Measurements from ENCODE around the gene C9.
"Not testable (repeated sequence)": the region's sequence is repeated elsewhere in the genome, so short reads cannot be mapped to it uniquely, and the experiment has no call there.

Gene C9

DNA sequence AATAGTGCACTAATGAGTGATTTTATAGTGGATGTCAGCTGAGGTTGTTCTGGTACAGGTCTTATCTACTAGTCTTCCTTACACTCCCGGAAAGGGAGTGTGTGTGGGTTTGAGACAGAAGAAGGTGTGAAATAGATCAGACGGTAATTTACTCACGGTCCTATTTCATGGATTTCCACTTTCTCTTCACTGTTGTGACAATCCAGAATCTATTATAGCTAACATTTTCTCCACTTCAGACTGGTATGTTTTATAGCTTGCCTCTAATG is 7.0 kb upstream of the C9 start:
- no peak for DNase-seq (ENCODE audit: low spot score)

DNA sequence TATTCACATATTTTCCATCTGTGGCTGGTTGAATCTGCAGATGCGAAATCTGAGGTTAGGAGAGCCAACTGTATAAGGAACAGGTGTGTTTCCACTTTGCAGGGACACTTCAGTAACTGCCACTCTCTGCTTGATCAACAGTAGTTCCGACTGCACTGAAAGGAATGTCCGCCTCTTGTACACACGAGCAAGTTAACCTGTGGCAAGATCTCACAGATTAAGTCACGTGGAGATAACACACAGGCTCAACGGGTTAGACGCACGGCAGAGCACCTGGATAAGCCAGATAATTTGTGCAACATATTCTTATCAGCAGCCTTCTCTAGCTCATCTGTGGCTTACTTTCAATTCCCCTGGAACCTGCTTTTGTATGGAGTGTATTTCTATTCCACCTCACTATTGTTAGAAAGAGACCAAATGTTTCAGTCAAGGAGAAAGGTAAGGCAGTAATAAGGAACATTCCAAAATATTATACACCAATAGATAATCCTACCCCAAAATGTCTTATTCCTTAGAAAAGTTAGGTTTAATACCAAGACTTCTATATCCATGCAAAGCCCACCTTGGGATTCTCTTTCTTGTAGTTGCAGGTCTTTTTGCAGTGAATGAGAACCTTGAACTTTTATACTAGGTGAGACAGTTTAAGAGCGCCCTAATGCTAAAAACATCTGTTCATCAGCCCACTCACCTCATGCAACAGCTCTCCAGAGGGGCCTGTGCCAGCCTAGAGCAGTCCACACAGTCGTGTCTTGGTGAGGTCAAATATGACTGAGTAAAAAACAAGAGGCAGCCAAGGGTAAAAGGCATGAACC is 6.5 kb upstream of the C9 start:
- no peak for DNase-seq (ENCODE audit: low spot score)

DNA sequence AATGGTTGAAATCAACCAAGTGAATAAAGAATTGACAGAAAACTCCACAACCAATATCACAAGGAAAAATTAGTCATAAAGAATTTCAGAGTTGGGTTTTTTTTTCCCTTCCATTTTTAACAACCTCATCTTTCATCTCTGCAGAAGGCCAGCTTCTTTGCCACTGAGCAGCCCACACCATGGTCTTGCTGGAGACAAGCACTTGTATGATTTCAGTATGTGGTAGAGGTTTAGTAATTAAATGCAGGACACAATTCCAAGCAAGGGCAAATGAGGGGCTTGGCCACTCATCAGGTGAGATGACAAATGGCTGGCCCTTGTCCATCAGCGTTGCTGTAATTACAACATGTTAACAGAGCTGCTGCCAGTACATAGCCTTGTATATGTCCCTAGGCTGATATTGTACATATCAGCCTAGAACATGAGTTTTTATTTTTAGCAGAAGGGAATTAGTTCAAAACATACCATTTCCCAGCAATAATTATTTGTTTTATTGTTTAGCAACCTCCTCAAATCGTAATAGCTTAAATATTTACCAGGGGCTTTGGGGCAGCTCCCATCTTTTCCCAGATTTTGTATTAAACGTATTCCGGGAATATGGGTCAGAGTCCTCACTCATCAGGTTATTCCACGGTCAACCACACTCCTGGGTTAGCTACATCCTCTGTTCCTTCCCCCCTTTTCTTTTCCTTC is 5.0 kb upstream of the C9 start:
- DNase-seq (ENCODE audit: low spot score): no peak

DNA sequence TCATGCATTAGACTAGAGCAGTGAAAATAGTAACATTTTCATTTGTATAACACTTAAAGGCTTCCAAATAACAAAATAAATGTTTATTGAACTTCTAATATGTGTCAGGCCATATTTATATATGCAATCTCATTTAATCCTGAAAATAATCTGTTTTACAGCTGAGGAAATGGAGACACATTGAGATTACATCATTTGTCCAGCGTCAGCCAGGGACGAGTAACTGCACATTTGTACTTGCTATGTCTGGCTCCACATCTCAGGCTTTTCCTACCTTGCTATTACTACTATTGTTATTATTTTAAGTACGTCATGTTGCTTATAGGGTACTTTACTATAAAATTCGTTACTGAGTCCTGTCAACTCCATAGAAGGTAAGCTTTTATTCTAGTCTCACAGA is 3.8 kb upstream of the C9 start:
- no peak for DNase-seq (ENCODE audit: low spot score)

DNA sequence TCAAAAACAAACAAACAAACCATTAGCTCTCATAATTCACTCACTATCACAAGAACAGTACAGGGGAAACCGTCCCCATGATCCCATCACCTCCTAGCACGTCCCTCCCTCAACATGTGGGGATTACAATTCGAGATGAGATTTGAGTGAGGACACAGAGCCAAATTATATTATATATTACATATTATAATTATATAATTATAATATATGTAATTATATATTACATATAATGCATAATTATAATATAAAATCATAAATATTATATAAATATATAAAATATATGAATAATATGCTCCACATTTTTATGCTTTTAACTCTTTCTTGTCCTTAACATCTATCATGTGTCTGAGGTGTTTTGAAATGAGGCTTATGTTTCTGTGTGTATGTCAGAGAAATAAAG is 3.4 kb upstream of the C9 start:
- no peak for DNase-seq (ENCODE audit: low spot score)

DNA sequence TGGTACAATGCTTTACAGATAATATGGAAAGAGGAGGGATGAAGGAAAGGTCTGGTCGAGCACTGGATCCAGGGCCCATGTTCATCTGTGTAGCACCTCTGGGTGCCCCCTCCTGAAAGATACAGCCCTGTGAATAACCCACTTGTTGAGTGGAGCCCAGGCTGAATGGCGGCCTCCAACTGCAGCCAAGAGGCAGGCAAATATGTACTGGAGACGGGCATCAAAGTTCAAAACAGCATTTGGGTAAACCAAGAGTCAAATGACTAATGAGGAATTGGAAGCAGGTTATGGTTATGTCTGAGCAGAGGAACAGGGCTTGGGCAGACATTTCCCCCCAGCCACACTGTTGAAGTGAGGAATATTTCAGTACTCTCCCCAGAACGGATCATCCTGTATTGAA is 1.1 kb downstream of the C9 start:
- no peak for DNase-seq (ENCODE audit: low spot score)

DNA sequence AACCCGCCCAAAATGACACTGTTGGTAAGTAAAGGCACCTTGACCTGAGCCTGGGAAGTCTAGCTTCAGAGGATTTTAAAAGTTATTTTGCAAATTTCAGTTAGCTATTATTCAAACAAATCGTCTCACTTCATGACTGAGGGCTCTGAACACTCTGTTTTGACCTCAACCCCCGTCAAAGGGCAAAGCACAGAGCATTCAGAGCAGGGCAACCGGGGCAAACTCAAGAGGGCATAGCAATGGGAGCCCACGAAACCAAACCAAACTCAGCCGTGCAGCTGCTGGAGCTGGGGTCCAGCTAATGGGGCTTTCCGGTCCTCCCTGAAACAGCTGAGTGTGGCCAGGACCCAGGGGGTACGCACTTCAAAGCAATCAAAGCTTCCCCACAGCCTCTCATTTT is 1.6 kb downstream of the C9 start:
- DNase-seq (ENCODE audit: low spot score): no peak

DNA sequence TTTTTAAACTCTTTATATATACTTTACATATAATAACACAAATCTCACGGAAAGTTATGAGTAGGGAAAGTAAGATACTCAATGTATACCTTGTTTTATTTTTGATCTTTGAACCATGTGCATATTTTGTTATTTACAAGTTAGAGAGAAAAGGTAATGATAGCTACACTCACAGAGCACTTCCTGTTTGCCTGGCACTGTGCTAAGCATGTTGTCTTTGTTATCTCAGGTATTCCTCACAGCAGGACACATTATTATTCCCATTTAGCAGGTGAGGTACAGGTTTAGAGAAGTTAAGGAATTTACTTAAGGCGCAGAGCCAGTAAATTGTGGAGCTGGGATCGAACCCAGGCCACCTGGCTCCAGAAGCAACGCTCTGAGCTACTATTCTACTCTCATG is 3.0 kb downstream of the C9 start:
- DNase-seq (ENCODE audit: low spot score): no peak

DNA sequence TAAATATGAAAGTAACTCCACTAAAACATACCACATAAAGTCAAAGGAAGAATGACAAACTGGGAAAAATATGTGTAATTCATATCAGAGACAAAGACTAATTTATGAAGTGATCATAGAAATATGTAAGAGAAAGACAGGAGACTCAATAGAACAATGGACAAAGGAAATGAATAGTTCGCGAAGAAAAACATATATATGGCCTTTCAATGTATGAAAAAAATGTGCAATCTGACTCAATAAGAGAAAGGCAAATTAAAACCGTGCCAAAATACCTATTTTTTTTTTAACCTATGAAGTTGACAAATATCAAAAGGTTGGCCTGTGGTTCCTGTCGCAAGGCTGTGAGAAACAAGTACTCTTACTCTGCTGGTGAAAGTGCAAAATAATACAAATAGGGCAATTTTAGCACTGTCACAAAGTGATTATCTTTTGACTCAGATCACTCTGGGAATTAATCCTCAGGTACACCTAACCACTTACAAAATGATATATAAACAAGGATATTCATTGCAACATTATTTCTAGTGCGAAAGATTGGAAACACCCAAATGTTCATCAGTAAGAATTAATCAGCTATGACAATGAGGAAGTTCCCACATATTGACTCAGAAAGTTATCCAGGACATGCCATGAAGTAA is 3.7 kb downstream of the C9 start:
- no peak for DNase-seq (ENCODE audit: low spot score)

DNA sequence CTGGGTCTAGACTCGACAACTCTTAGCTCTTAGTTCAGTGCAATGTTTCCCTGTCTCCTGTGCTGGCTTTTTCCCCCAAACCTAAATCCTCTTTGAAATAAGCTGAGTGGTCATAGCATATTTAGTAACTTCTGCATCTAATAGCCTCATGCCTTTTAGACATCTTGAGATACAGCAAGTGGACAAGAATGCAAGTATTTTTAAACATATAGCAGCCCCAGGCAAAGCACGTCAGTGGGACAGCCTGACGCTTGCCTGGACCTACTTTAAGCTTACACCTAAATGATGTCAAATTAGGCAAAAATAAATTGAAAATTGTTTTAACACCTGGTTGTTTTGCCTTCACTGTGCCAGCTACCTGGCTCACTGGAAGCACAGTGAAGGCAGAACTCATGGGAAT is 8.0 kb downstream of the C9 start:
- DNase-seq (ENCODE audit: low spot score): no peak

DNA sequence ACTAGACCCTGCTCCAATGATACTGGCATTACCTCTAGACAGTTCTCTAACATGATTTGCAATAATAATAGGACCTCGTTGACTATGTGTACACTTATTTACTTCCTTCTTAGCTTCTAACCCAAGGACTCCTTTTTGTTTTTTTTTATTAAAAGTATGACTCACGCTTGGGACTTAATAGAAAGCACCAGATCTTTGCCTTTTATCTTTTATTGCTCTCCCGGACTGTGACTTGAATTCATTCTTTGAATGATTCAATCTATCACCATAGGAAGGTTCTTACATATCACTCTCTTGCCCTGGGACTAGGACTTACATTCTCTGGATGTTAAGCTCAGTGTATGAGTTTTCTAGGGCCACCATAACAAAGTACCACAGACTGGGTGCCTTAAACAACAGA is 9.0 kb downstream of the C9 start:
- DNase-seq (ENCODE audit: low spot score): no peak

DNA sequence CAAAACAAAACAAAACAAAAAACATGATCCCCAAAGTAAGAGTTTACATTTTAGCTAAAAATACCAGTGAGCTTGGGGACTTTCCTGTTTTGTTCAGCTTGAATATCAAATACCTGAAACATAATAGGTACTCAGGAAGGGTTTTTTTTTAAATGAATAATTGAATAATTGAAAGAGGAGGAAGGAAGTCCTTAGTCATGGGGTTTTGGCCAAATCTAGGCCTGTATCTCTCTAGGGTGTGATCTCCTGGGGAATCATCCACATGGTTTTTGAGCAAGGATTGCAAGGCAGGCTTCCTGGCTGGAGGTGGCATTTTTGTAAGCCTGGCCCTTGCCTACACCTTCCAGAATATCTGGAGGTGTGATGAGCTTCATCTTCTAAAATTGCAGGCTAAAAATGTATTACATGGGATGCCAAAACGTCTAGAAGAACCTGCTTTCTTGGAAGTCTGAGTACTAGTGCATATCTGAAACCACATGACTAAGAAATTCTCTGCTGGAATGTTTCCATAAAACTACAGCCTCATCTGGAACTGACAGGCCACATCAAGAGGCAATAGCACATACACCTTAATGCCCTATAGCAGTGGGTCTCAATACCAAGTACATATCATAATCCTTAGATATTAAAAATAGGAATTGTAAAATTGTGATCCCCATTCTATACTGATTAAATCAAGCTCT is 10.4 kb downstream of the C9 start:
- no peak for DNase-seq (ENCODE audit: low spot score)

DNA sequence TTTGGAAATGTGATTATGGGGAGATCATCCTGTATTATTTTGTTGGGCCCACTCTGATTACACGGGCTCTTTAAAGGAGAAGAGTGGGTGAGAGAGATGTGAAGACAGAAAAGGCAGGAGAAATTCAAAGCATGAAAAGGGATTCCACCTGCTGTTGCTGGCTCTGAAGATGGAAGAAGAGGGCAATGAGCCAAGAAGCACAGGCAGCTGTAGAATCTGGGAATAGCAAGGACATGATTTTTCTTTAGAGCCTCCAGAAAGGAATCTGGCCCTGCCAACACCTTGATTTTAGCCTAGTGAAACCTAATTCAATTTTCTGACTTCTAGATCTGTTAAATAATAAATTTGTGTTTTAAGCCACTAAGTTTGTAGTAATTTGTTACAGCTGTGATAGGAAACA is 11.3 kb downstream of the C9 start:
- DNase-seq (ENCODE audit: low spot score): no peak

DNA sequence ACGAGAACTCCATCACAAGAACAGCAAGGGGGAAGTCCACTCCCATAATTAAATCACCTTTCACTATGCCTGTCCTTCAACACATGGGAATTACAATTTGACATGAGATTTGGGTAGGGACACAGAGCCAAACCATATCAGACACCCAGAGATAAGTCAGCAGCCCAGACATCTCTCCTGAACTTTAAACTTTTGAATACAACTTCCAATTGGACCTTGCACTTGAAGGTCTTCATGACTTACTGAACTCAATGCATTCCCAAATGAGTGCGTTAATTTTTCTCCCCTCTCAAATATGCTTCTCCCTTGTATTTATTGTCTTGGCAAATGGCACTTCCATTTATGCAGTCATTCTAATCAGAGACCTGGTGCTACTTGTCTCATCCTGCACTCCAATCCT is 12.1 kb downstream of the C9 start:
- no peak for DNase-seq (ENCODE audit: low spot score)

DNA sequence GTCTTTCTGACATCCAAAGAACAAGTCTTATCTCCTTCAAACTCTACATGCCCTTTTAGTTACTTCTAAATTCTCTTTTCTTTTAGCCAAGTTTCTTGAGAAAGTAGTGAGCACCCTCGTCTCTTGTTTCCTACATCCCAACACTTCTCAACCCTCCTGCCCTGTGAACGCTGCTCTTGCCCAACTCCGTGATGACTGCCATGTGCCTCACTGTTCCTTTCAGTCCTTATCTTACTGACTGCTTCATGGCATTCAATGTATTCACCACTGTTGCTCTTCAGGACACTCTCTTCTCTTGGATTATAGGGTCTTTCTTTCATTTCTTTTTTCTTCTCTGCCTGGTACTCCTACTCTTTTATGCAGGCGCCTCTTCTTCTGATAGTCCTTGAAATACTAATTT is 14.8 kb downstream of the C9 start:
- no peak for DNase-seq (ENCODE audit: low spot score)

DNA sequence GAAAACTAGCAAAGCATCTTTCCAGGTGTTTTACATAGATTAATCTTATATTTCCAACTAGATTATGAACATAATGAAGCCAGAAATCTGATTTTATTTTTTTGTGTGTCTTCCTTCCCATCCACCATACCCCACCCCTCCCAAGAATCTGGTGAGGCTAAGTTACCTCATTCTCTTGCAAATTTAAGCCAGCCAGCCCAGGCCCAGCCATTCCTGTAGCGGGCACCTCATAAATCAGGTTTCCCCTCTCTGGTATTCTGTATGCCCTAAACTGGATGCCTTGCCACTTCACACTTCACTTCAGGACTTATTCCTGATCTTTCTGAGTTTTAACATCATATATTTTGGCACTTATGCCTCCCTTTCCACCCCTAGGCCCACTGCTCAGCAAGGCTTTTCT is 21.8 kb downstream of the C9 start:
- DNase-seq (ENCODE audit: low spot score): no peak

DNA sequence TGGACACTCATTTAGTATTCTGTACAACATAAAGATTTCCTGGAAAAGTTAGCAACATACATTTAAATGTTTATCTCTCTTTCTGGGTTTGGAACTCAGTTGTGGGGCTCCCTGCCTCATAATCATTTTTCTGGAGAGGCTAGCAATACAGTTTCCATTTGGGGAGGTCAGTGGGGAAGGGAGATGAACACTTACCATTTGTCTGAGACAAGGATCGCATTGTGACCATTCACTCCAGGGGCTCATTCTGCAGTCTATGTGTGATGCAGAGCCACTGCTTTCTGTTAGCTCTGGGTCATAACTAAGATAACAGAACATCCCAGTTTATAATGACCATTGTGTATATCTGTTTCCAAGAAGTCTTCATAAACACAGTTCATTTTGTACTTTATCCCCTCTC is 22.4 kb downstream of the C9 start:
- no peak for DNase-seq (ENCODE audit: low spot score)

DNA sequence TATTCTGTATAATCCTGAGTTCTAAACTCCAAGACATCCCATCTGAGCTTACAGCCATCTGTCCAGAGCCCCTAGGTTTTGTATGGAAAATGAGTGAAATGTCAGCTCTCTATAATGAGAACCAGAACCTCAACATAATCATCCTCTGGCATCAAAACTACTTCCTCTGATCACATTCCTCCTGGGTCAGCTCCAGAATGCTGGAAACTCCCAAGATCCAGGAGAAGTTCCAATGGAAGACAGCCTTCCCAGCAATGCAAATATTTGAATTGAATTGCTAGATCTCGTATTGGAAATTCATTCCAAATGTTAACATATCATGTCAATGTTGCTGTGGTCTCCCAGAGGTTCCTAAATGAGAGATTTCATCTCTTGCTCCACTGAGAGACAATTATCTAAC is 23.8 kb downstream of the C9 start:
- DNase-seq (ENCODE audit: low spot score): no peak

DNA sequence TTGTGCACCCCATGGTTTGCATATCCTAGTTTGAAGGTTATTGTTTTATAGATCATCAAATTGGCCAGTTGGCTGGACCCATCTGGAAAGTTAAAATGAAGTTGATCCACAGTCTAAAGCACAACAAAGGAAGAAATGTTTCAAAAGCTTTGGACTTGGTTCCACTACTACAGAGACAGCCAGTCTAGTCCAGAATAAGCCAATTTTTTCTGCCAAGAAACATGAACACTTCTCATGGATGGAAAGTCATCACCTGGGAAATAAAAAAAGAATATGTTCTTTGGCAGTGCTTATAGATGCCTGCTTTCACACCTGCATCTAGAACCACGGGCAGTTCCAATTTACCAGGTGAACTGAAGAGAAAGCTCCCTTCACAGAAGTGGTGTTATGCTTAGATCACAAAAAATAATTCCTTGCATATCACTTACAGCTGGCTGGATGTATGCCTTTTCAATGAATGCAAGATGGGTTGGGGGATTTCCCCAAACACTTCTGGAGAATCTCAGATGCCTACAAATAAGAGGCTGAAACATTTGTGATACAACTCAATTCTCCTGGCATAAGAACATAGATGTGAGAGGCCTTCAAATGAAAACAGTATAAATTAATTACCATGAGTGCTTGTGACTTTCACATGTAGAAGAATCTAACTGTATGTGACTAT is 26.9 kb downstream of the C9 start:
- DNase-seq (ENCODE audit: low spot score): no peak

DNA sequence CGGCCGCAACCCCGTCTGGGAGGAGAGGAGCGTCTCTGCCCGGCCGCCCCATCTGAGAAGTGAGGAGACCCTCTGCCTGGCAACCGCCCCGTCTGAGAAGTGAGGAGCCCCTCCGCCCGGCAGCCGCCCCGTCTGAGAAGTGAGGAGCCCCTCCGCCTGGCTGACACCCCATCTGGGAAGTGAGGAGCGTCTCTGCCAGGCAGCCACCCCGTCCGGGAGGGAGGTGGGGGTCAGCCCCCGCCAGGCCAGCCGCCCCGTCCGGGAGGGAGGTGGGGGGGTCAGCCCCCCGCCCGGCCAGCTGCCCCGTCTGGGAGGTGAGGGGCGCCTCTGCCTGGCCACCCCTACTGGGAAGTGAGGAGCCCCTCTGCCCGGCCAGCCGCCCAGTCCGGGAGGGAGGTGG is 30.0 kb downstream of the C9 start:
- not testable (repeated sequence) for DNase-seq (ENCODE audit: low spot score)

DNA sequence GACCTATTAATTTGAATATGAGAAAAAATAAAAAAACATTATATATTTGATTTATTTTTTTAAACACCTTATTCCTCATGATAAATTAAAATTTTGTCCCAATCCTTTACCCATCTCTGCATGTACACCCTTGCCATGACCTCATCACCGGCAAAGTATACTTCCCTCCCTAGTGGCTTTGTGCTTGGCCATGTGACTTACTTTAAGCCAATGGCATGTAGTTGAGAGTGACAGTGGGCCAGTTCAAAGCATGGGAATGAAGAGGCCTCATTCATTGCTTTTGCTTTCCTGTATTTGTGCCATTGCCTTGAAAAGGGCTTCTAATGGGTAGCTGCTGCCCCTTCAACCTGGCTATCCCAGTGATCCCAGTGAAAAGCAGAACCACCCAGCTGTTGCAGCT is 31.2 kb downstream of the C9 start:
- DNase-seq (ENCODE audit: low spot score): no peak

DNA sequence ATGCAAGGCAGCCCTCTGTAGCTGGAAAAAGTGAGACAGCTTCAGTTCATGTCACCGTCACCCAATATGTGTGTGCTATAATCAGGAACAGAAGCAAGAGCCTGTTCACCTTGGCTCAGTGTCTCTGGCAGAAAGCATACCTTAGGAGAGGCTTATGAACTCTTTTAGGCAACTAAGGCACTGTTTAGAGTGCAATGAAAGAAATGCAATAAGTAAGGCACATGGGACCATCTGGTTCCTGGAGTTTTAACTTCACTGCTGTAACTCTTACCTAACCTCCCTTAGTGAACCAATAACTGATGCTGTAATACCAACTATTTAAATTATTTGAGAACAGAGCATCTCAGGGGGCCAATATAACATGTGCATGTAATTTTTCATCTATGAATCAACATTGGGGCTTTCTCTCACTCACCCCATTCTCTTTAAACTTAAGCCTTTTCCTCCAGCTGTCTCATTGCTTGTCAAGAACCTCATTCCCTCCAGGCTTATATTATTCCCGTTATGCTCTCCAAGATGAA is 32.4 kb downstream of the C9 start:
- no peak for DNase-seq (ENCODE audit: low spot score)

All from D341Med (cell line).